ENCODE data around the gene GPR61. TPM values are rescaled to one million over a fixed set of nuclear protein-coding genes. Genes with fewer than 3 reads are reported as not detected.

Gene GPR61
- total RNA-seq, 5 donors from 2014 or later (not counting 1 experiment from before 2014, with no cell fraction given) = 0.16 to 0.75 (median 0.39) TPM

DNA sequence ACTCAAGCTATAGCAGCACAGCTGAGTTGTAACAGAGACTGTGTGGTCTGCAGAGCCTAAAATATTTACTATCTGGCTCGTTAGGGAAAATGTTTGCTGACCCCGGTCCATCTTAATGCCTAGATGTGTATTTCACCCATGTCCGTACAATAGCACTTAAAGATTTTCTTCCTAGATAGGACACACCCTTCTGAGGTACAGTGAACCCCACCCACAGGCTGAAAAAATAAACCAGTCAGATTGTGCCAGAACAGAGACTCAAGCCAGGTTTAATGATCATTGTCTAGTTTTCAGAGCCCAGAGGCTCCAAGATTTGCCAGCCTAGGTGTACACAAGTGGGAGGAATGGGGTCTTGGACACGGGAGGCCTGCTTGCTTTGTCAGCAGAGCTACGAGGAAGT, 35.7 kb upstream of the GPR61 start:
- peaks cover 0 to 19% of the 10 kb centered on the region in 2 donors for H3K36me3 ChIP-seq (ENCODE audit: control insufficient read depth in 2 of 2, extremely low read depth in 1 of 2, insufficient read depth in 1 of 2, low read length in 1 of 2)

DNA sequence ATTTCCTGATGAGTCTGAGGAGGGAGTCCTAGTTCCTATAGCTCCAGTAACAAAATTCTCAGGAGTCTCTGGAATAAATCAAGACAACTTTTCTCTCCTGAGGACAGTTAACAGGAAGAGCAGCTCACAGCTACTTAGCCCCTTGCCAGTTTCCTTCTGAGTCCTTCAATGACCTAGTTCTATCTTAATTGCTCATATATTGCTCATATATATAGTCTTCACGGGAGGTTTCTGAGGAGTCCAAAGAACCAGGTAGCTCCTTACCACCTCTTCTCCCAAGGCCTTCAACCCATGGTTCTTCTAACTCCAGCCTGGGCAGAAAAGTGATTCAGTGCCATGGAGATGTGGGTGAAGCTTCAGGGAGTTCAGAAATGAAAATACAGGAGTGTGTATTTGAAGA, 34.7 kb upstream of the GPR61 start:
- peaks cover 0 to 18% of the 10 kb centered on the region in 2 donors for H3K36me3 ChIP-seq (ENCODE audit: control insufficient read depth in 2 of 2, extremely low read depth in 1 of 2, insufficient read depth in 1 of 2, low read length in 1 of 2)
- Mint-ChIP-seq H3K27ac (peak overlapping the region; percentile 90 to 95), H3K4me1 (peaks cover 87 to 90% (median 89%) of the 10 kb centered on the region in 3 donors), H3K4me3 (peak overlapping the region; percentile 62 to 96 (median 85)), H3K9me3 (no peaks in the 10 kb centered on the region), H3K27me3 (no peaks in the 10 kb centered on the region), H3K36me3 (peaks cover 16% of the 10 kb centered on the region)
- H3K27me3 ChIP-seq (replicated peaks in 1 of 2; ENCODE audit: control insufficient read depth in 2 of 2, extremely low read depth in 1 of 2, insufficient read depth in 2 of 2, low read length in 1 of 2) = no peaks in the 10 kb centered on the region
- peaks cover 44 to 94% of the 10 kb centered on the region in 2 experiments for H3K4me1 ChIP-seq (ENCODE audit: control insufficient read depth in 1 of 2, extremely low read depth in 1 of 2, insufficient read depth in 2 of 2, low read length in 2 of 2)
- H3K9me3 ChIP-seq = no peaks in the 10 kb centered on the region
- ATAC-seq (replicated peaks in 1 of 4) (no peak), DNase-seq (no peak)
- CTCF ChIA-PET = interaction anchor here (3.0 to 17.4 kb wide), 3 partner anchors 12 to 28 kb away, joined by 21 to 375 read pairs (median 80); partner anchors contain the start of gene CYB561D1 (in 1 of the 2)
- no CpG with 5 or more reads among the region's 1 CpG for WGBS (ENCODE audit: insufficient coverage)
- peak overlapping the region in 1 of 2 donors; percentile 55 for H3K4me3 ChIP-seq (ENCODE audit: control insufficient read depth in 1 of 2, extremely low read depth in 1 of 2, low read length in 1 of 2)
- H3K27ac ChIP-seq (ENCODE audit: low read length) = peak overlapping the region; percentile 66
- POLR2A ChIA-PET = interaction anchor here (0.6 to 1.0 kb wide), 4 partner anchors 15 to 222 kb away, joined by 3 to 5 read pairs (median 3); partner anchors contain the start of genes GNAI3 (in 1 of the 2) and PSRC1 (in 1 of the 2)

More for the DNA sequence above, 35.7 kb upstream of the GPR61 start:
- H3K4me1 ChIP-seq (ENCODE audit: control insufficient read depth in 1 of 2, extremely low read depth in 1 of 2, insufficient read depth in 2 of 2, low read length in 2 of 2) = peaks cover 52 to 98% of the 10 kb centered on the region in 2 experiments
- no peaks in the 10 kb centered on the region for H3K9me3 Mint-ChIP-seq
- no peak for ATAC-seq (replicated peaks in 1 of 4)
- 39% methylated on average over 2 of the region's 5 CpGs for WGBS (ENCODE audit: insufficient coverage)
- peaks cover 16% of the 10 kb centered on the region for H3K36me3 Mint-ChIP-seq
- peaks cover 92 to 97% (median 94%) of the 10 kb centered on the region in 3 donors for H3K4me1 Mint-ChIP-seq
- ChIA-PET CTCF (interaction anchor here (3.0 to 17.4 kb wide), 3 partner anchors 11 to 29 kb away, joined by 21 to 375 read pairs (median 80); partner anchors contain the start of gene CYB561D1 (in 1 of the 2)), POLR2A (interaction anchor here in 1 of 2 donors (0.7 to 1.0 kb wide), 2 partner anchors 16 to 106 kb away, joined by 3 read pairs; no protein-coding TSS in a partner anchor)
- peak in 1 of 35 experiments; percentile 37 for DNase-seq
- peak overlapping the region; percentile 66 for H3K27ac ChIP-seq (ENCODE audit: low read length)
- no peaks in the 10 kb centered on the region for H3K27me3 ChIP-seq (replicated peaks in 1 of 2; ENCODE audit: control insufficient read depth in 2 of 2, extremely low read depth in 1 of 2, insufficient read depth in 2 of 2, low read length in 1 of 2)
- no peaks in the 10 kb centered on the region for H3K9me3 ChIP-seq
- H3K4me3 Mint-ChIP-seq = peak overlapping the region; percentile 75 to 96 (median 85)
- no peaks in the 10 kb centered on the region for H3K27me3 Mint-ChIP-seq
- peak overlapping the region; percentile 95 to 97 for H3K27ac Mint-ChIP-seq
- H3K4me3 ChIP-seq (ENCODE audit: control insufficient read depth in 1 of 2, extremely low read depth in 1 of 2, low read length in 1 of 2) = peak overlapping the region; percentile 31 to 55

DNA sequence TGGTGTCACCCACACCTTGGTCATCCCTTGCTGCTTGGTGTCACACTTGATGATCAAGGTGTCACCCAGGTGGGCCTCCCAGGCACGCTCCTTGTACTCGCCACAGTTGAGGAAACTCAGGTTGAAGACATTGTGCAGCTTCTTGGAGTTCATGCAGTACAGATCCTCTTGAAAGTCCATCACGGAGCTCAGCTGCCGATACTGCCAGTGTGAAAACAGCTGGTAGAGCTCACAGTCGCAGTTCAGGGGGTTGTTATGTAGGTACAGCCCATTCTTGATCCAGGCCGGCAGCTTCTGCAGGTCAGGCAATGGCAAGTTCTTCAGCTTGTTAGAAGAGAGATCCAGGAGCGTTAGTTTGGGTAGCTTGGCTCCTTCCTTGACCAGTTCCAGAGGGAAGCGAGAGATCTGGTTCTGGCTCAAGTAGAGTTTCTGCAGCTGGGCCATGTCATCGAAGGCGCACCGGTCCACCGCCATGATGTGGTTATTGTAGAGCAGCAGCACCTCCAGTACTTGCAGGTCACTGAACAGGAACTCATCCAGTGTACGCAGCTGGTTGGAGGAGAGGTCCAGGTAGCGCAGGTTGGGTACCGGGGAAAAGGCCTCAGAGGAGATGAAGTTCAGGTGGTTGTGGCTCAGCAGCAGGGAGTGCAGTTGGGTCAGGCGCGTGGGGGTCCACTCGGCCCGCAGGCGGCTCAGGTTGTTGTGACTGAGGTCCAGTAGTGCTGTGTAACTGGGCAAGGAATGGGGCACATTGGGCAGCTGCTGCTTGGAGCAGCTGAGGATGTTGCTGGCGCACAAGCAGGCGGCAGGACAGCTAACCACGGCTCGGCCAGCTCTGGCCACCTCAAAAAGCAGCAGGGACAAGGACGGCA, 31.4 kb upstream of the GPR61 start:
- Histone ChIP-seq H3K27ac (ENCODE audit: low read length) (peak overlapping the region; percentile 45), H3K9me3 (no peaks in the 10 kb centered on the region), H3K27me3 (replicated peaks in 1 of 2; ENCODE audit: control insufficient read depth in 2 of 2, extremely low read depth in 1 of 2, insufficient read depth in 2 of 2, low read length in 1 of 2) (no peaks in the 10 kb centered on the region), H3K36me3 (ENCODE audit: control insufficient read depth in 2 of 2, extremely low read depth in 1 of 2, insufficient read depth in 1 of 2, low read length in 1 of 2) (peaks cover 0 to 8% of the 10 kb centered on the region in 2 donors), H3K4me3 (ENCODE audit: control insufficient read depth in 1 of 2, extremely low read depth in 1 of 2, low read length in 1 of 2) (peak overlapping the region; percentile 62 to 64), H3K4me1 (ENCODE audit: control insufficient read depth in 1 of 2, extremely low read depth in 1 of 2, insufficient read depth in 2 of 2, low read length in 2 of 2) (peaks cover 35 to 80% of the 10 kb centered on the region in 2 experiments)
- peaks cover 16% of the 10 kb centered on the region for H3K36me3 Mint-ChIP-seq
- H3K27me3 Mint-ChIP-seq = peaks cover 0 to 2% of the 10 kb centered on the region in 2 donors
- H3K27ac Mint-ChIP-seq = peak overlapping the region; percentile 86 to 90
- DNase-seq (no peak), ATAC-seq (replicated peaks in 1 of 4) (no peak)
- peaks cover 71 to 81% (median 76%) of the 10 kb centered on the region in 3 donors for H3K4me1 Mint-ChIP-seq
- no peaks in the 10 kb centered on the region for H3K9me3 Mint-ChIP-seq
- H3K4me3 Mint-ChIP-seq = peak overlapping the region; percentile 88 to 93 (median 89)
- 94% methylated on average over 24 of the region's 25 CpGs for WGBS (ENCODE audit: insufficient coverage)
- ChIA-PET CTCF (interaction anchor here in 1 of 2 donors (2.5 kb wide), 1 partner anchor 18 kb away, joined by 8 read pairs; no protein-coding TSS in a partner anchor), POLR2A (no interaction called here)

DNA sequence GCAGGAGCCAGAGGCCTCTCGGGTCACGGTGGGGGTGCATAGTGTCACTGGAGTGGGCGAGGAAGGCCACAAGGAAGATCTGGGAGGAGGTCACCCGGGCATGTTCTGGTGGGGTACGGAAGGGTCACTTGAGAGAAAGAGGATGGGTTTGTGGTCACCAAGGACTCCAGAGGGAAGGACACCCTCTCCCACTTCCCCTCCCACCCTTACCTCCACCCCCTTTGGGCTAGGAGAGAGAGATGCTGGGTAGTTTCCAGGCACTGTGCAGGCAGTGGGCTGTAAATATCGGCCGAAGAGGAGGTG, 30.8 kb upstream of the GPR61 start:
- Histone ChIP-seq H3K36me3 (ENCODE audit: control insufficient read depth in 2 of 2, extremely low read depth in 1 of 2, insufficient read depth in 1 of 2, low read length in 1 of 2) (peaks cover 0 to 8% of the 10 kb centered on the region in 2 donors), H3K27me3 (replicated peaks in 1 of 2; ENCODE audit: control insufficient read depth in 2 of 2, extremely low read depth in 1 of 2, insufficient read depth in 2 of 2, low read length in 1 of 2) (no peaks in the 10 kb centered on the region), H3K4me3 (ENCODE audit: control insufficient read depth in 1 of 2, extremely low read depth in 1 of 2, low read length in 1 of 2) (peak overlapping the region; percentile 62 to 64), H3K4me1 (ENCODE audit: control insufficient read depth in 1 of 2, extremely low read depth in 1 of 2, insufficient read depth in 2 of 2, low read length in 2 of 2) (peaks cover 32 to 76% of the 10 kb centered on the region in 2 experiments), H3K9me3 (no peaks in the 10 kb centered on the region), H3K27ac (ENCODE audit: low read length) (peak overlapping the region; percentile 45)
- Mint-ChIP-seq H3K27me3 (peaks cover 0 to 2% of the 10 kb centered on the region in 2 donors), H3K27ac (peak overlapping the region; percentile 86 to 90), H3K36me3 (peaks cover 16% of the 10 kb centered on the region), H3K4me1 (peaks cover 67 to 78% (median 73%) of the 10 kb centered on the region in 3 donors), H3K9me3 (no peaks in the 10 kb centered on the region), H3K4me3 (peak overlapping the region; percentile 88 to 93 (median 89))
- CTCF ChIA-PET = no interaction called here
- 100% methylated on average over 1 of the region's 7 CpGs for WGBS (ENCODE audit: insufficient coverage)
- POLR2A ChIA-PET = no interaction called here
- DNase-seq (no peak), ATAC-seq (replicated peaks in 1 of 4) (no peak)

DNA sequence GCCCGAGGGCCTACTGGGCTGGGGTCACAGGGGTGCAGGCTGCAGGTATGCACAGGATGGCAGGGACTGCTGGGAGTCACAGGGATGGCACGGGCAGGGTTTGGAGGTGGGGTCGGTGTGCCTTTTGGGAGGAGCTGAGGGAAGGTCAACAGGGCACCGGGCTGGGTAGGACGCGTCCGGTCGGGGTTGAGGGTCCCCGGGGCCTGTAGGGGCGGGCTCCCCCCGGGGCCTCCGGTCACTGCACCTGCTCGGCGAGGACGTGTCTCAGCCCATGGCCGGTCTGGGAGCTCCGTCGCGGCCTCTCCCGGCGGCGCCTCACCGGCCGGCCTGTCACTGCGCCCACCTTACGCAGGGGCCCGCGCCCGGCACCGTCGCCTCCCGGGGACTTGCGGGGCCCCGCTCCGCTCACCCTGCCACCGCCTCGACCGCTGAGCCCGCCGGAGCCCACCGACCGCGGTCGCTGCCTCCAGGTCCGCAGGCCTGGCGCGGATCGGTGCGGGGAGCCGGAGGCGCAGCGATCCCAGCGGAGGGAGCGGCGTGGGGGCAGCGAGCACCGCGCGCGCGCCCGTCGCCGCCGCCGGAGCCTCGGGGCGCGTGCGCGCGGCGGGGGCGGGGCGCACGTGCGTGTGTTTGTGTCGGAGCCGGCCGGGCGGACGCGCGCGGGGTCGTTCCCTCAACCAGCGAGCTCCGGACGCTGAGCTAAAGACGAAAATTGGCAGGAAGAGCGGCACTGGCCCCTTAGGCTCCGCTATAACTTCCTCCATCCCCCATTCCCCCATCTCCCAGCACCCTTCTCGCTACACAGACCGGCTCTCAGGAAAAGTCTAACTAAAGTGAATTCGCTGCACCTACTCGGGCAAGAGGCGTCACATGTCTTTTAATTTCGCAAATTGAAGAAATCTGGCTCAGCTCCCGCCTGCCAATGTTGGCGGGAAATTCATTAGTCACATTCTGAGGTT, 30.2 kb upstream of the GPR61 start, which contains the start of gene AMIGO1:
Gene AMIGO1 (minus strand): TSS at position 552 of the 959 bp plus-strand sequence. CDS start 815 bp downstream, outside the sequence.
- ATAC-seq (replicated peaks in 1 of 4) (peak; percentile 77 to 86 (median 79)), DNase-seq (peak in 34 of 35 experiments; percentile 21 to 84 (median 57))
- peaks cover 26 to 70% of the 10 kb centered on the region in 2 experiments for H3K4me1 ChIP-seq (ENCODE audit: control insufficient read depth in 1 of 2, extremely low read depth in 1 of 2, insufficient read depth in 2 of 2, low read length in 2 of 2)
- H3K9me3 ChIP-seq = no peaks in the 10 kb centered on the region
- Mint-ChIP-seq H3K4me1 (peaks cover 63 to 71% (median 69%) of the 10 kb centered on the region in 3 donors), H3K36me3 (peaks cover 16% of the 10 kb centered on the region), H3K9me3 (no peaks in the 10 kb centered on the region), H3K4me3 (peak within 1 kb of the TSS; percentile 89 to 93 (median 89)), H3K27ac (peak within 1 kb of the TSS; percentile 86 to 91), H3K27me3 (peaks cover 0 to 2% of the 10 kb centered on the region in 2 donors)
- peak within 1 kb of the TSS; percentile 45 for H3K27ac ChIP-seq (ENCODE audit: low read length)
- no peaks in the 10 kb centered on the region for H3K27me3 ChIP-seq (replicated peaks in 1 of 2; ENCODE audit: control insufficient read depth in 2 of 2, extremely low read depth in 1 of 2, insufficient read depth in 2 of 2, low read length in 1 of 2)
- POLR2A ChIA-PET = interaction anchor here (0.5 to 1.3 kb wide), 4 partner anchors 11 to 589 kb away, joined by 3 to 4 read pairs (median 4); no protein-coding TSS in a partner anchor
- peak within 1 kb of the TSS; percentile 64 to 72 for H3K4me3 ChIP-seq (ENCODE audit: control insufficient read depth in 1 of 2, extremely low read depth in 1 of 2, low read length in 1 of 2)
- 3% methylated on average over 97 of the region's 100 CpGs for WGBS (ENCODE audit: insufficient coverage)
- CTCF ChIA-PET = interaction anchor here (0.8 to 2.8 kb wide), 7 partner anchors 10 to 83 kb away, joined by 3 to 14 read pairs (median 4); partner anchors contain the start of gene PSMA5 (in 1 of the 2)
- peaks cover 0 to 8% of the 10 kb centered on the region in 2 donors for H3K36me3 ChIP-seq (ENCODE audit: control insufficient read depth in 2 of 2, extremely low read depth in 1 of 2, insufficient read depth in 1 of 2, low read length in 1 of 2)

Data from T-cell (primary cell).